Thymus (tissue), 11 donors: Measurements from ENCODE around the gene CCDC92. TPM values are rescaled to one million over a fixed set of nuclear protein-coding genes. Genes with fewer than 3 reads are reported as not detected.

Experiments used
- DNase-seq, 9 donors: peaks; one replicate each; pipeline ENCODE4 v3.0.0-alpha.2; 2013; ENCODE audit warnings: low spot score in 9 of 9, low read depth in 6 of 9, missing footprints in 1 of 9
- H3K27ac ChIP-seq, 2 donors: one replicate each; pipeline ENCODE4 v1.5.1; 2013; ENCODE audit warnings: control low read depth in 1 of 2, low read depth in 1 of 2, low read length in 1 of 2, mild to moderate bottlenecking in 1 of 2, moderate library complexity in 1 of 2
- H3K27me3 ChIP-seq, 2 donors: one replicate each; pipeline ENCODE4 v1.5.1; 2013; ENCODE audit warnings: low read length in 1 of 2; ENCODE audit not compliant: control insufficient read depth in 2 of 2, insufficient read depth in 1 of 2
- H3K36me3 ChIP-seq, 2 donors: one replicate each; pipeline ENCODE4 v1.5.1; 2013; ENCODE audit warnings: low read length in 1 of 2, mild to moderate bottlenecking in 1 of 2, moderate library complexity in 1 of 2; ENCODE audit not compliant: control insufficient read depth in 2 of 2, insufficient read depth in 2 of 2
- H3K4me1 ChIP-seq, 2 donors: one replicate each; pipeline ENCODE4 v1.5.1; 2013; ENCODE audit warnings: low read length in 2 of 2; ENCODE audit not compliant: control insufficient read depth in 2 of 2, insufficient read depth in 2 of 2
- H3K4me3 ChIP-seq, 2 donors: one replicate each; pipeline ENCODE4 v1.5.1; 2013; ENCODE audit warnings: low read length in 2 of 2, control low read depth in 1 of 2, mild to moderate bottlenecking in 1 of 2
- H3K9me3 ChIP-seq, 2 donors: one replicate each; pipeline ENCODE4 v1.5.1; 2013; ENCODE audit warnings: low read length in 1 of 2, mild to moderate bottlenecking in 1 of 2; ENCODE audit not compliant: control insufficient read depth in 2 of 2, insufficient read depth in 1 of 2
- WGBS: extraction: QIAGEN DNeasy Blood & Tissue Kit; methylation state at CpG from one replicate; pipeline ENCODE4 v1.1.7; 2013; 5-methylcytosine and 5-hydroxymethylcytosine counted together
- polyA plus RNA-seq: library from polyadenylated mRNA; stranded (reverse); fragments of 200-250 nt; gene quantifications from one replicate; pipeline ENCODE4 v1.2.3, GENCODE V29; 2013
- total RNA-seq: library from RNA; stranded (reverse); fragments of 120-200 nt; gene quantifications from one replicate; pipeline ENCODE4 v1.2.4, GENCODE V29; 2013
- donor health status: healthy.

The CCDC92 gene
- total and polyA plus RNA-seq, 2 donors, result 4.2 to 34.4 TPM

DNA sequence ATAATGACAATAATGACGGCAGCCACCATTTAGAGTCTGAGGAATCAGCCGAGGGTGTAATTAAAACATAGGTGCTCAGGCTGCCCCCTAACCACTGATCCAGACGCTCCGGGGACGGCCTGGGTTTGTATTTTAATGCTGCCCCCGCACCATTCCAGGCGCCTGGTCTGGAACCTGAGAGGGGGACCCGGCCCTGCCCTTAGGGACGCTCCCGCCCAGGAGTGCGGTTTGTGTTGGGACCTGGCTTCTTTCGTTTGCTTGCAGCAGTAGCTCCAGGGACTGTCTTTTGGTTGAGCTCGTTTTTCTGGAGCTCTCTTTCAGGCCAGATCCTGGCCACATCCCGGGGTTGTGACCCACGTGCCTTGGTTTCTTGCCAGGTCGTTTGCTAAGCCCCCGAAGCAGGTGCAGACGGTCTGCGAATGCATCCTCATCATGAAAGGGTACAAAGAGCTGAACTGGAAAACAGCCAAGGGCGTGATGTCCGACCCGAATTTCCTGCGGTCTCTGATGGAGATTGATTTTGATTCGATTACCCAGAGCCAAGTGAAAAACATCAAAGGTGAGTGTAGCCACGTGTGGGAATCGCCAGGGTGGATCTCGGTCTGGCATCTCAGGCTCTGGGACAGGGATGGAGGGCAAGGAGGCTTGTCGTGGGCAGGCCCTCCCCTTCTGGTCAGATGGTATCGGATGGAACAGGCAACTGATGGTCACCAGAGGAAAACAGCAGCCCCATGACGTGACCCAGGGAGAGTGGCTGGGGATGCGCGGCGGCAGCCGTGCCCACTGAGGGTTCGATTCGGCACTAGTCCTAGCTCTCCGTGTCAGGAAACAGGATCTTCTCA, 63.5 kb downstream of the CCDC92 start:
- Histone ChIP-seq H3K9me3 (no peaks in the 10 kb centered on the region), H3K4me3 (no peak overlapping the region), H3K36me3 (no peaks in the 10 kb centered on the region), H3K27ac (no peak overlapping the region), H3K27me3 (peaks cover under 1 to 2% of the 10 kb centered on the region in 2 donors), H3K4me1 (peaks cover 0 to 3% of the 10 kb centered on the region in 2 donors)
- WGBS, result 91% methylated on average over 37 of the region's 37 CpGs
- no peak for DNase-seq

- no peak overlapping the region for H3K27ac ChIP-seq
- 95% methylated on average over 12 of the region's 12 CpGs for WGBS
- H3K27me3 ChIP-seq, result peaks cover 0 to 2% of the 10 kb centered on the region in 2 donors
- H3K4me3 ChIP-seq, result no peak overlapping the region
- H3K4me1 ChIP-seq, result peaks cover 0 to 3% of the 10 kb centered on the region in 2 donors
- H3K9me3 ChIP-seq, result no peaks in the 10 kb centered on the region
- no peak for DNase-seq
- H3K36me3 ChIP-seq, result no peaks in the 10 kb centered on the region
These were observed 64.7 kb downstream of the CCDC92 start for GRCh38 chr12:123907726-123908476.

DNA sequence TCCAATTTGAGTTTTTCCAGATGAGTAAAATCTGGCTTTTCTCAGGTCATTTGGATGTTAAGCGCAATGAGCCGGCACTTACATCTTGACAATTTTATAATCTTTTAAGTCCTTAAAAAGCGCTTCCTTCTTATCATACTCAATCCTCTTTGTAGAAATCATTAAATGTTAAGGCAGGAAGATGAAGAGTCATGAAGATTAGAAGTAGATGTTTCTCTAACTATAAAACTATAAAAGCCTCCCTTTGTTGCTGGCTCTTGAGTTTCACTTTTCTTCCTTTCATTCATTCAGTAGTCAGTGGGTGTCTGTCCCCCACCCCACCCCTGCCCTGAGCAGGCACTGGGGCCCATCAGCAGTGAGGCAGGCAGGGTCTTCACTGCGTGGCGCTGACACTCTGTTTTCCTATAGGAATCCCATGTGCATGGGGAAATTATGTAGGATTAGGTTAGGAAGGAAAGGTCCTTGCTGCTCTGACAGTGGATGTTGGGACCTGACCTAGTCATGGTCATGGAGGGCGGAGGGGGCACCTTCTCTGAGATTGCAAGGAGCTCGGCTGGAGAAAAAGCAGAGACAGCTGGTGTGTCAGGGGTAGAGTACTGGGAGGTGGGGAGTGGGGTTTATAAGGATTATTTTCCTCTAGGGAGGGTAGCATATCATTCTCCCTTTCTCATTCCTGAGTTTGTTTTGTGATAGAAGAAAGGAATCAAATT, 65.8 kb downstream of the CCDC92 start:
- no peak for DNase-seq
- no peak overlapping the region for H3K27ac ChIP-seq
- no peaks in the 10 kb centered on the region for H3K36me3 ChIP-seq

GRCh38 chr12:123905319-123905925, 67.2 kb downstream of the CCDC92 start:
- Histone ChIP-seq H3K9me3 (no peaks in the 10 kb centered on the region), H3K27me3 (peaks cover 0 to 2% of the 10 kb centered on the region in 2 donors), H3K4me1 (peaks cover 8 to 19% of the 10 kb centered on the region in 2 donors), H3K36me3 (no peaks in the 10 kb centered on the region), H3K27ac (no peak overlapping the region), H3K4me3 (no peak overlapping the region)
- DNase-seq, result peak in 8 of 9 donors; percentile 49 to 82 (median 70)
- WGBS, result 33% methylated on average over 9 of the region's 9 CpGs

More for the DNA sequence above, 65.8 kb downstream of the CCDC92 start:
- H3K4me3 ChIP-seq, result no peak overlapping the region
- H3K4me1 ChIP-seq, result peaks cover 0 to 6% of the 10 kb centered on the region in 2 donors
- WGBS, result 96% methylated on average over 7 of the region's 7 CpGs
- no peaks in the 10 kb centered on the region for H3K9me3 ChIP-seq
- H3K27me3 ChIP-seq, result peaks cover 0 to 2% of the 10 kb centered on the region in 2 donors

- H3K36me3 ChIP-seq, result no peaks in the 10 kb centered on the region
- WGBS, result 96% methylated on average over 22 of the region's 22 CpGs
- no peak overlapping the region for H3K27ac ChIP-seq
- peaks cover 8 to 22% of the 10 kb centered on the region in 2 donors for H3K4me1 ChIP-seq
- H3K4me3 ChIP-seq, result no peak overlapping the region
- H3K9me3 ChIP-seq, result no peaks in the 10 kb centered on the region
- peaks cover 1 to 2% of the 10 kb centered on the region in 2 donors for H3K27me3 ChIP-seq
- no peak for DNase-seq
These were observed 69.1 kb downstream of the CCDC92 start for GRCh38 chr12:123903301-123904065.

- no peak for DNase-seq
- Histone ChIP-seq H3K27me3 (peaks cover 0 to 2% of the 10 kb centered on the region in 2 donors), H3K36me3 (no peaks in the 10 kb centered on the region), H3K27ac (no peak overlapping the region), H3K4me3 (no peak overlapping the region), H3K9me3 (no peaks in the 10 kb centered on the region), H3K4me1 (peaks cover 8 to 22% of the 10 kb centered on the region in 2 donors)
- WGBS, result 99% methylated on average over 13 of the region's 13 CpGs
These were observed 69.8 kb downstream of the CCDC92 start for GRCh38 chr12:123902821-123903220.

- 17% methylated on average over 9 of the region's 9 CpGs for WGBS
- peaks cover 8 to 19% of the 10 kb centered on the region in 2 donors for H3K4me1 ChIP-seq
- H3K9me3 ChIP-seq, result no peaks in the 10 kb centered on the region
- H3K27ac ChIP-seq, result peak overlapping the region; percentile 22 to 46
- H3K27me3 ChIP-seq, result peaks cover 0 to 2% of the 10 kb centered on the region in 2 donors
- H3K36me3 ChIP-seq, result no peaks in the 10 kb centered on the region
- peak; percentile 28 to 77 (median 43) for DNase-seq
- H3K4me3 ChIP-seq, result no peak overlapping the region
These were observed 71.7 kb downstream of the CCDC92 start for GRCh38 chr12:123900871-123901376.

- H3K27me3 ChIP-seq, result peaks cover 0 to 2% of the 10 kb centered on the region in 2 donors
- no peak for DNase-seq
- 95% methylated on average over 9 of the region's 9 CpGs for WGBS
These were observed 73.3 kb downstream of the CCDC92 start for GRCh38 chr12:123899368-123899767.

More at GRCh38 chr12:123899368-123899767, 73.3 kb downstream of the CCDC92 start:
- Histone ChIP-seq H3K4me1 (peaks cover 8 to 19% of the 10 kb centered on the region in 2 donors), H3K9me3 (no peaks in the 10 kb centered on the region), H3K27ac (no peak overlapping the region), H3K4me3 (no peak overlapping the region), H3K36me3 (no peaks in the 10 kb centered on the region)
